KMS-11 (cell line): ENCODE results near the gene TOP3B.

Experiments used
- H2AFZ ChIP-seq: fragments of 200-600 bp; sonication (generic); 2 replicates; pipeline ENCODE4 v1.6.1; 2016; ENCODE audit warnings: antibody characterized with exemption, mixed run types, low read depth
- H3K27ac ChIP-seq: fragments of 200-600 bp; sonication (generic); 2 replicates; pipeline ENCODE4 v1.6.1; 2016; ENCODE audit warnings: mild to moderate bottlenecking, mixed run types
- H3K27me3 ChIP-seq: fragments of 200-600 bp; sonication (generic); 2 replicates; pipeline ENCODE4 v1.6.1; 2017; ENCODE audit warnings: mild to moderate bottlenecking, low read depth, mixed run types, moderate library complexity; ENCODE audit not compliant: insufficient read depth
- H3K36me3 ChIP-seq: fragments of 200-600 bp; sonication (generic); 2 replicates; pipeline ENCODE4 v1.6.1; 2017; ENCODE audit warnings: mild to moderate bottlenecking, mixed run types; ENCODE audit not compliant: insufficient read depth
- H3K4me1 ChIP-seq: fragments of 200-600 bp; sonication (generic); 2 replicates; pipeline ENCODE4 v1.6.1; 2016; ENCODE audit warnings: mild to moderate bottlenecking, low read depth, mixed run types; ENCODE audit not compliant: poor library complexity, severe bottlenecking
- H3K4me2 ChIP-seq: fragments of 200-600 bp; sonication (generic); 2 replicates; pipeline ENCODE4 v1.7.0; 2016; ENCODE audit warnings: mild to moderate bottlenecking, mixed run types
- H3K4me3 ChIP-seq: fragments of 200-600 bp; sonication (generic); IDR thresholded peaks from 2 replicates; pipeline ENCODE4 v1.6.1; 2017; ENCODE audit warnings: low read depth, low read length, mixed read lengths; ENCODE audit not compliant: insufficient read depth
- H3K79me2 ChIP-seq: fragments of 200-600 bp; sonication (generic); 2 replicates; pipeline ENCODE4 v1.6.1; 2016; ENCODE audit warnings: low read depth, mixed run types; ENCODE audit not compliant: insufficient read depth
- H3K9ac ChIP-seq: fragments of 200-600 bp; sonication (generic); 2 replicates; pipeline ENCODE4 v1.6.1; 2016; ENCODE audit warnings: mild to moderate bottlenecking, mixed run types
- H4K20me1 ChIP-seq: fragments of 200-600 bp; sonication (generic); 2 replicates; pipeline ENCODE4 v1.6.1; 2016; ENCODE audit warnings: mild to moderate bottlenecking, mixed run types; ENCODE audit not compliant: insufficient read depth
- TF ChIP-seq, protein P1 (sequence below): fragments of 200-600 bp; sonication (generic); conservative IDR thresholded peaks from 2 replicates; pipeline ENCODE4 v1.6.1; 2017; ENCODE audit warnings: low read depth, mild to moderate bottlenecking, antibody characterized with exemption, low read length, moderate library complexity, mixed read lengths

TOP3B gene

DNA sequence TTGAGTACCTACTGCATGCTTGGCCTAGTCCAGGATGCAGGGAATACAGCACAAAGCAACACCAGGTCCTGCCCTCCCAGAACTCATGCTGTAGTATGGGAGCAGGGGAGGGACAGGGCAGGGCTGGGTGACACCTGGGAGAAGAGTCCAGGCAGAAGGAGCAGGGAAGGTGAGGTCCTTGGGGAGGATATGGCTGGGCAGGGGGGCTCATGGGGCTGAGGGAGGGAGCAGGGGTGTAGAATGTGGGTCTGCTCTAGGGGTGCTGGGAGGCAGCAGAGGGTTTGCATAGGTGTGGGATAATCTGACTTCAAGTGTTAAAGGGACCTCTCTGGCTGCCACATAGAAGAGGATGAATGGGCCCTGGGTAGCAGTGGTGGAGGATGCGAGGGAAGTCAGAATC is 4.8 kb downstream of the TOP3B start:
- H3K27me3 ChIP-seq = no peaks in the 10 kb centered on the region
- peaks cover 7% of the 10 kb centered on the region for H3K4me1 ChIP-seq
- TF ChIP-seq, protein P1, sequence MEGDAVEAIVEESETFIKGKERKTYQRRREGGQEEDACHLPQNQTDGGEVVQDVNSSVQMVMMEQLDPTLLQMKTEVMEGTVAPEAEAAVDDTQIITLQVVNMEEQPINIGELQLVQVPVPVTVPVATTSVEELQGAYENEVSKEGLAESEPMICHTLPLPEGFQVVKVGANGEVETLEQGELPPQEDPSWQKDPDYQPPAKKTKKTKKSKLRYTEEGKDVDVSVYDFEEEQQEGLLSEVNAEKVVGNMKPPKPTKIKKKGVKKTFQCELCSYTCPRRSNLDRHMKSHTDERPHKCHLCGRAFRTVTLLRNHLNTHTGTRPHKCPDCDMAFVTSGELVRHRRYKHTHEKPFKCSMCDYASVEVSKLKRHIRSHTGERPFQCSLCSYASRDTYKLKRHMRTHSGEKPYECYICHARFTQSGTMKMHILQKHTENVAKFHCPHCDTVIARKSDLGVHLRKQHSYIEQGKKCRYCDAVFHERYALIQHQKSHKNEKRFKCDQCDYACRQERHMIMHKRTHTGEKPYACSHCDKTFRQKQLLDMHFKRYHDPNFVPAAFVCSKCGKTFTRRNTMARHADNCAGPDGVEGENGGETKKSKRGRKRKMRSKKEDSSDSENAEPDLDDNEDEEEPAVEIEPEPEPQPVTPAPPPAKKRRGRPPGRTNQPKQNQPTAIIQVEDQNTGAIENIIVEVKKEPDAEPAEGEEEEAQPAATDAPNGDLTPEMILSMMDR = no peak
- H3K79me2 ChIP-seq = peaks cover 16% of the 10 kb centered on the region
- no peaks in the 10 kb centered on the region for H3K36me3 ChIP-seq
- H2AFZ ChIP-seq = no peak overlapping the region
- no peak overlapping the region for H3K4me2 ChIP-seq
- H3K4me3 ChIP-seq = no peak overlapping the region
- H4K20me1 ChIP-seq = no peaks in the 10 kb centered on the region
- no peak overlapping the region for H3K9ac ChIP-seq
- H3K27ac ChIP-seq = no peak overlapping the region

DNA sequence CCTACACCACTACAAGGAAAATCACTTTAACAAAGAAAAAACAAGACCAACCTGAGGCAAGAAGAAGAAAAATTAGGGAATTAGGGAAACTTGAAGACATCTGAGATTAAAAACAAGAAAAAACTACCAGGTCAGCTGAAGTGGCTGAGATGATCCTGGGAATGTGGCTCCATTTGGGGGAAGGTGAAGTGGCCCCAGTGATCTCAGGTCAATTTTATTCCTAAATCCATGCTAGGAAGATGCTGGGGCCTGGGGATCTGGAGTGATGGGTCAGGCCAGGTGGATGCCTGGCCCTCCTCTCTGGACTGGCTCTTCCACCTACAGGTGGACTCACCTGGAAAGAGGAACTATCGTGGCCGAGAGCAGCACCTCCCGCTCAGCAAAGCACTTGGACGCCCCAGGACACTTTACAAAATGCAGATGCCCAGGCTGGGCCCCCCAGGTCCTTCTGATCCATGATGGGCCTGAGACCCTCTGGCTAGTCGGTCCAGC is 6.7 kb downstream of the TOP3B start:
- no peaks in the 10 kb centered on the region for H3K36me3 ChIP-seq
- no peak overlapping the region for H3K9ac ChIP-seq
- no peak overlapping the region for H3K4me3 ChIP-seq
- TF ChIP-seq, protein P1 = no peak
- no peak overlapping the region for H2AFZ ChIP-seq
- no peaks in the 10 kb centered on the region for H3K79me2 ChIP-seq
- H3K27ac ChIP-seq = no peak overlapping the region
- H4K20me1 ChIP-seq = no peaks in the 10 kb centered on the region
- H3K4me2 ChIP-seq = no peak overlapping the region
- H3K27me3 ChIP-seq = no peaks in the 10 kb centered on the region
- no peaks in the 10 kb centered on the region for H3K4me1 ChIP-seq

DNA sequence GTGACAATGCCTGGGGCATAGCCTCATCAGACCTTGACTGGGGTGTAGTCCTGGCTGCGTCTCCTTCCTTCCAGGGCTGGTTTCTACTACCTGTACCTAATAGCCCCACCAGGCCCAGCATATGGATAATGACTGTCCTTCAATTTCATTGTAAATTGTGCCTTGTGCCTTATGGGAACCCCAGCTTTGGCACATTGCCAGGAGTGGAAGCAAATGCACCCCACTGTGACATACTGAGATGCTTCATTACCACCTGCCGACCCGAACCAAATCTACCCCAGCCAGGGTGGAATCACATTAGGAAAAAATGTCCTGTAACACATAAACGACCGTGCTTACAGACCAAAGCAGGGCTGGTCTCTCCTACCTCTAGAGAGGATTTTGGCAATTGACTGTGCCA is 7.3 kb downstream of the TOP3B start:
- Histone ChIP-seq H3K27ac (no peak overlapping the region), H4K20me1 (no peaks in the 10 kb centered on the region), H3K36me3 (no peaks in the 10 kb centered on the region), H3K79me2 (no peaks in the 10 kb centered on the region), H3K4me2 (no peak overlapping the region), H3K27me3 (no peaks in the 10 kb centered on the region), H3K4me1 (no peaks in the 10 kb centered on the region), H3K9ac (no peak overlapping the region), H2AFZ (no peak overlapping the region), H3K4me3 (no peak overlapping the region)
- TF ChIP-seq, protein P1 = no peak

DNA sequence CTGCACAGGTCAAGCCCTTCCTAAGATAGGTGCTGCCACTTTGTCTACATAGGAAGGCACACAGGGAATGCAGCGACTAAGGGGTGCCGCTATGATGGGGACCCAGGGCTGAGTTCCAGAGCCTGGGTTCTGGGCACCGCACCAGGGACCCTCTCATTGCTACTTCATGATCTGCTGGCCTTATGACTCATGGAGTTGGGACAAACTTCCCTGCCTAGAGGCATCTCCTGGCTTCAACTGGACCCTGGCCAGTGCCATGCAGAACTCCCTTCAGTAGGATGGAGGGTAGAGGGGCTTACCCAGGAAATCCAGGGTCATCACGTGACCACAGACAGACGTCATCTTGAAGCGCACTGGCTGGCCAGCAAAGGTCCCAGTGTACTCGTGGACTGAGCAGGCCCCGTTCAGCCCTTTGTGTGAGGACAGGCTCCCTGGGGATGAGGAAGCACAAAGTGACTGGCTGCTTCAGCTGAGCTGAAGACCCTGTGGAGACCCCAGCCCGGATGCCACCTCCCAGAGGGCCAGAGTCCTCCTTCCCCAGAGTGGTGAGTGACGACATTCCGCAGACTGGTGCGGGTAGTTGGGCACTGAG is 8.4 kb downstream of the TOP3B start:
- Histone ChIP-seq H3K9ac (no peak overlapping the region), H3K27ac (no peak overlapping the region), H3K27me3 (no peaks in the 10 kb centered on the region), H3K4me1 (no peaks in the 10 kb centered on the region), H2AFZ (no peak overlapping the region), H3K79me2 (no peaks in the 10 kb centered on the region), H4K20me1 (no peaks in the 10 kb centered on the region), H3K4me2 (no peak overlapping the region), H3K36me3 (no peaks in the 10 kb centered on the region), H3K4me3 (no peak overlapping the region)
- TF ChIP-seq, protein P1 = no peak
